GM20431 (cell line): ENCODE measurements around the gene CFAP99.

Experiments
- in situ Hi-C: fragments of 300-500 bp; cut with MseI, MboI; formaldehyde crosslinking; loops from one replicate; pipeline ENCODE4 v1.15.0; 2020; ENCODE audit warnings: low sequenced_read_pairs; ENCODE audit not compliant: unreplicated experiment

The CFAP99 gene

GRCh38 chr4:2390146-2390545 lies 28.6 kb upstream of the CFAP99 start:
- in situ Hi-C loops, result no loop called here

GRCh38 chr4:2390784-2391421 lies 27.9 kb upstream of the CFAP99 start:
- in situ Hi-C loops, result no loop called here

DNA sequence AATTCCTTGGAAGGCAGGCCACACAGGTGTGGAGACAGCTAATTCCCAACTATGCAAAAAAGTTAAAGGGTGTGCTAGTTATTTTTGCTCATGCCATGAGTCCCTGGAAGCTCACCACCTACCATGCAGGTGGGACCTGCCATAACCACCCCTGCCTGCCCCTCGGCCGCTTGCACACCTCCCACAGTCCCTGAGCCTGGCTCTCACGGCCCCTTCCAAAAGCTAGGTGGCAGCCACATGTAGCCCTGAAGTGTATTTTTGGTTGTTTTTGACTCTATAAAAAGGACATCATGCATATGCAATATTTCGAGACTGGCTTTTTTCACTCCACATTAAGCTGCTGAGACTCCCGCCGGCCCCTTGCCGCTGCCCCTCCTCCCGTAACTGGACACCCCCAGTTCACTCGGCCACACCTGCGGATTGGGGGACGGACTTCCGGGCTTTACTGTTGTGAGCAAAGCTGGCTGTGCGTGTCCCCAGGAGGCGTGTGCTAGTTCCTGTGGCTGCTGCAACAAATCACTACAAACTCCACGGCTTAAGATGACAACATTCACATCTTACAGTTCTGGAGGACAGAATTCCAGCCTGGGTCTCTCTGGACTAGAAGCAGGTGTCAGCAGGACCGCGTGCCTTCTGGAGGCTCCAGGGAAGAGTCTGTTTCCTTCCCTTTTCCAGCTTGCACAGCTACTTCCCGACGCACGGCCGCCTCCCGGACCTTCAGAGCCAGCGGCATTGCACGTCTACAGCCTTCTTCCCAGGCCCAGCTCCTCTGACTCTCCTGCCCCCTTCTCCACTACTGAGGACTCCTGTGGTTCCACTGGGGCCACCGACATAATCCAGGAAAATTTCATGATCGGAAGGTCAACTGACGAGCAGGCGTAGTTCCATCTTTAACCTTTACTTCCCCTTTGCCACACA lies 25.1 kb upstream of the CFAP99 start:
- in situ Hi-C loops, result no loop called here

DNA sequence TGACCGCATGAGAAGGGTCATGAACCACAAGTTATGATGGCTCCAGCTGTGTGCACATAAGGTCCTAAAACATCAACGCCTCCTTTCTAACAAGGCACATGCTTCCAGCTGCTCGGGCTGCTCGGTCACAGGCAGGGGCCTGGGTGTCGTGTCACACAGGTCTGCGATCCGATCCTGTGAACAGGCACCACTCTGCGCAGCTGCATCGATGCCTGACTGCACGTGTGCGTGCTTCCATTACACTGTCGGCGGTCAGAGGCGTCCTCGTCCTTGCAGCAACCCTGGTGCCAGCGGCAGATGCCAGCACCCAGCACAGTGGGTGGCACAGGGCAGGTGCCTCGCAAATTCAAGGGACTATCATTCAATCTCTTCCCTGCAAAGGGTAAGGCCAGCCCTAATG lies 24.2 kb upstream of the CFAP99 start:
- in situ Hi-C loops, result no loop called here

DNA sequence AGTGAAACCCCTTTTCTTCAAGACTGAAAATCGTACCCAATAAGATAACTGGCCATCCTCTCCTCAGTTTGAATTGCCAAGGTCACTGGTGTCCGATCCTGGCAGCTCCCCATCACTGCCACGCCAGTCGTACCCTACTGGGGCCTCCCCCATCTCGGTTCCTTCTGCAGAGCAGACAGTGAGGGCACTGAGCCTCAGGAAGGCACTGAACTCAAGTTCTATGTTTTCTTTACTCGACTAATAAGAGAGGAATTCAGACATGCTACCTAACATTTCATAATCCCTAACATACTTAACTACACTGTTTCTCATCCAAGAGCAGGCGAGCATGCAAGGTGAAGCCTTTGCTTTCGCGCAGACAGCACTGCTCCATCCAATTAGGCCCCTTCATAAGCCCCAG lies 23.7 kb upstream of the CFAP99 start:
- in situ Hi-C loops, result no loop called here

DNA sequence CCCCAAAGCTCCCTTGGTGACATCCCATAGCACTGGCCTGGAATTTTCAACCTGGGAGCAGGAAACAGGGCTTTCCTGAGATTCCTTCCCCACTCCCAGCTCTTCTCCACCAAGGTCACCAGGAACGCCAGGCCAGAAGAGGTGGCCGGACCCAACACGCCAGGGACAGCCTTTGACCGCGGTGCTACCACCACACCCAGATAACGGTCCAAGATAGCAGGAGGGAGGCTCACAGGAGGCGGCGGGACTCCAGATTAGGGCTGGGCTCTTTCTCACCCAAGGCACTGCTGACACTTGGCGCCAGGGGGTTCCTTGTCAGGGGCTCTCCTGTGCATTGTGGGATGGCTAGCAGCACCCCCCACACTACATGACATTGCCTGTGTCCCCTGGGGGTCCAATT lies 23.2 kb upstream of the CFAP99 start:
- in situ Hi-C loops, result no loop called here

GRCh38 chr4:2396781-2397368 lies 21.9 kb upstream of the CFAP99 start:
- in situ Hi-C loops, result no loop called here

- in situ Hi-C loops, result no loop called here
These were observed 21.0 kb upstream of the CFAP99 start for GRCh38 chr4:2397596-2398379.

DNA sequence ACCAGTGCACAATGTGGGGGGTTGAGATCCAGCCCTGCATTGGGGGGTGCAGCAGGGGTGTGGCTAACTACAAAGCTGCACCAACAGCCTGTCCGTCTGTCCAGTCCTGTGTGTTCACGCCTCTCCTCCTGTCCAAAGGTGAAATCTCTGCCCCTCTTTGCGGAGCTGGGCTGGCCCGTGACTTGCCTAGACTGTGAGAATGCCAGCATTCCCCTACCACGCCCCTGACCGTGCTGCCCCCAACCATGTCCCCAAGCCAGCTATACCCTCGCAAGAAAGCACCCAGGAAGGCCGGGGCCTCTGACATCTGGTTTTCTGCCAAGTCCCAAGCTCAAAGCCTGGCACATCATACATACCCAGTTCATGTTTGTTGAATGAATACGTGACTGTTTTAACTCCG lies 19.5 kb upstream of the CFAP99 start:
- in situ Hi-C loops, result no loop called here

DNA sequence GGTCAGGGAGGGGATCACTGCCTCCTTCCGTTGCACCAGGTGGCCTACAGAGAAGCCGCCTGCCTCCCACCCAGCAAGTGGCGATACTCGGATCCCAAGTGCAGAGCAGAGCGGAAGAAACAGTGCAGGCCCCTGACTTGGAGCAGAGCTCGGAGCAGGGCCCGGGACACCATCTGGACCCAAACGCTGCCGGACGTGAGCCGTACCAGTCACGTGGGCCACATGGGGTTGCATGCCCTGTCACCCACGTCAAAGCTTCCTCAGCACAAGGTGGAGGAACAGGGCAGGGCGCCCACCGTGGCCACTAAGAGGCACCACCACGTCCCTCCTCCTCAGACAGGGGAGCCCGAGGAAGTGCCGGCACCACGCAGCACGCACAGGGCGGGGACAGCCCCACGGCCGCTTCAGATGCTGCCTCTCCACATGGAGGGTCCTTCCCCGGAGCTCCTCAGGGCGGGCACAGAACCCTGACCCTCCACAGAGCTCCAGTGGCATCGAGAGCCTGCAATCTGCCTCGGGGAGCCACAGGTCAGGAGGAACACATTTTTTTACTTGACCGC lies 19.0 kb upstream of the CFAP99 start:
- in situ Hi-C loops, result no loop called here

- in situ Hi-C loops, result no loop called here
These were observed 17.7 kb upstream of the CFAP99 start for GRCh38 chr4:2400841-2401609.

DNA sequence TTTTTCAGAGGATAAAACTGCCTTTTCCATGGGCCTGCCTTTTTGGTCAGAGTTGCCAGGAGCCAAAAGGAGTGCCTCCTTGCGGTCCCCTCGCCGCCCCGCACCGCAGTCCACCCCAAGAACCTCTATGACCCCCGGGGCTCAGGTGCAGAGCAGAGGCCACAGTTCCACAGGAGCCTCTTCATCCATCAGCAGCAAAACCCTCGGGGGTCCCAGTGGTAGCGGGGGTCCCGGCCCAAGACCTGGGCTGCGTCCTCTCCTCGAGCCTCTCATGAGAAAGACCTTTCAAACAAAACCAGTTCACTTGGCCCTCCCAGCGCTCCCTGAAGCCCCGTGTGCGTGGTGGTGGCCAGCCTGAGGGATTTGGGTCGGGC lies 17.2 kb upstream of the CFAP99 start:
- in situ Hi-C loops, result no loop called here

- in situ Hi-C loops, result no loop called here
These were observed 16.5 kb upstream of the CFAP99 start for GRCh38 chr4:2402048-2402842.

DNA sequence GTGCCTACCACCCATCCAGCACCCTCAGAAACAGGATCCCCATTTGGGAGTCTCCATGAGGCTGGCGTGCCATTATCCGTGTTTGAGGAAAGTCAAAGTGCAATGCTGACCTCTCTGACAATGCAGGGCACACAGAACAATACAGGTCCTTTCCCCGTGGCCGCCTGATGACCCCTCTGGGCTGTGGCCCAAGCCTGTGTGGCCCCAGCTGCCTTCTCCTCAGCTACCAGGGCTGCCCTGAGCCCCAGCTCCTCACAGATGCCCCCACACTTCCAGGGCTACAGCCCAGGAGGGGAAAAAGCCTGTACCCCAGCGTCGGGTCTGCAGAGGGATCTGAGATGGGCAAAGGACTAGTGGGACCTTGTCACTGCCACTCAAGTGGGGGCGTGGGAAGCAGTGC lies 15.8 kb upstream of the CFAP99 start:
- in situ Hi-C loops, result no loop called here

DNA sequence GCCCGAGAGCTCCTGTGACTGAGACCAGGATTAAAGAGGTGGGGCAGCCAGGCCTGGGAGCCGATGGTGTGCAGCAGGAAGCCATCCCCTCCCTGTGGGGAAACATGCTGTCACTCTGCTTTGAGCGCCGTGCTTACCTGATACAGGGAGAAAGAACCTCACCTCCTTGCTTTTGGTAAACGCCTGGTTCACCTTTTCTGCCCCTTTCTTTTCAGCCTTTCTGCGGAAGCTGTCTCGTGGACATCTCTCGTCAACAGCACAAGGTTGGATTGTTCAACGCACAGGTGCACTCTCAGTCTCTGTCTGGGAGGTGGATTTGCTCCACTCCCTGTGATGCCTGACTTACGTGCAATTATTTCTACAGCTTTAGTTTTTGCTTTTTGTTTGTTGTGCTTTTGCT lies 12.3 kb upstream of the CFAP99 start:
- in situ Hi-C loops, result no loop called here

DNA sequence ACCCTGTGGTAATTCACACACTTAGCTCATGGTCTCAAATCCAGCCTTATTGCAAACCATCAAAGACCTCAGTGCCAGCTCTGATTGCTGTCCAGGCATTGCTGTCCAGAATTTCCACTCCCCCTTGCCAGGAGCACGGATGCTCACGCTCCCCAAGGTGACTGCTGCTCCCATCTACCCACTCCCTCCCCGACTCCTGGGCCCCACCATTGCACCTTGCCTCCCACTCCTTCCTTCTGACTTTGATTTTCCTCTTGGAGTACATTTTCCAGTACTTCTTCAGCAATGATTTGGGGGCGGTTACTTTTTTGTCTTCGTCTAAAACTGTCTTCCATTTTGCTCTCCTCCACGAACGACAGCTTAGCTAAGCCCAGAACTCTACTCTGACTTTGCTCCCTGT lies 11.8 kb upstream of the CFAP99 start:
- in situ Hi-C loops, result no loop called here

DNA sequence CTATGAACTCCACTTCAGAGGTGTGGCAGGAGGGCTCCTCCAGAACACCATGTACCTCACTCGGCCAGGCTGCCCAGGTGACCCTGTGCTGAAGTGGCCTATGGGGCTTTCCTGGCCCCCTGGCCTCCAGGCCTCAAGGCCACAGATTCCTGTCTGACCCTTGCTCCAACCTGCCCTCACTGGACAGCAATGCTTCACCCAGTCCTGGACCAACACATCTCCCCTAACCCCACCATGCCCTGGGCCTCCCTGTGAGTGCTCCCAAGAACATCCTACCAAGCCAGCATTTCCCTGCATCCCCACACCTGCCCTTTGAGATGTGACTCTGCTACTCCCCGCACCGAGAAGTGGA lies 10.8 kb upstream of the CFAP99 start:
- in situ Hi-C loops, result no loop called here

- in situ Hi-C loops, result no loop called here
These were observed 10.3 kb upstream of the CFAP99 start for GRCh38 chr4:2408401-2408958.

GRCh38 chr4:2408976-2409375 lies 9.8 kb upstream of the CFAP99 start:
- in situ Hi-C loops, result no loop called here
